MM.1S (cell line): Measurements from ENCODE around the gene LYPD1.

Experiments used
- EZH2 ChIP-seq: fragments of 300-600 bp; sonication (generic); optimal IDR thresholded peaks from 2 replicates; pipeline ENCODE3; 2017; ENCODE audit warnings: low read depth, mild to moderate bottlenecking, antibody characterized with exemption, low read length, mixed read lengths
- TF ChIP-seq, protein P1 (sequence below): fragments of 300-600 bp; sonication (generic); IDR thresholded peaks from 2 replicates; pipeline ENCODE4 v1.5.1; 2016; ENCODE audit warnings: antibody characterized with exemption, low read length, mixed read lengths

DNA sequence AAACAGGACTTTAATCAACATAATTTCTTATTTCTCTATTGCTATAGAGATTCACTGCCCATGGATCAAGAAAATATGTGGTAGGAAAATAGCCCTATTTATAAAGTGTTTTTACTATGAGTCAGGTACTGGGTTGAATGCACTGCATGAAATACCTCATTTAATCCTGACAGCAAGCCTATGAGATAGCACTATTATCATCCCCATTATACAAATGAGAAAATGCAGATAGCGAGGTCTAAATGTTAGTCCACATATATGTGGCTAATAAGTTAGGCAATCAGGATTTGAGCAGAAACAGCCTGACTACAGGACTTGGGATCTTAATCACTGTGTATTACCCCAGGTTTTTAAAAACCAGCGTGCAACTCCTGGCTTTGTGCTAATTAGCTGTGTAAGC lies 8.5 kb upstream of the LYPD1 start:
- no peak for TF ChIP-seq EZH2
- TF ChIP-seq, protein P1, sequence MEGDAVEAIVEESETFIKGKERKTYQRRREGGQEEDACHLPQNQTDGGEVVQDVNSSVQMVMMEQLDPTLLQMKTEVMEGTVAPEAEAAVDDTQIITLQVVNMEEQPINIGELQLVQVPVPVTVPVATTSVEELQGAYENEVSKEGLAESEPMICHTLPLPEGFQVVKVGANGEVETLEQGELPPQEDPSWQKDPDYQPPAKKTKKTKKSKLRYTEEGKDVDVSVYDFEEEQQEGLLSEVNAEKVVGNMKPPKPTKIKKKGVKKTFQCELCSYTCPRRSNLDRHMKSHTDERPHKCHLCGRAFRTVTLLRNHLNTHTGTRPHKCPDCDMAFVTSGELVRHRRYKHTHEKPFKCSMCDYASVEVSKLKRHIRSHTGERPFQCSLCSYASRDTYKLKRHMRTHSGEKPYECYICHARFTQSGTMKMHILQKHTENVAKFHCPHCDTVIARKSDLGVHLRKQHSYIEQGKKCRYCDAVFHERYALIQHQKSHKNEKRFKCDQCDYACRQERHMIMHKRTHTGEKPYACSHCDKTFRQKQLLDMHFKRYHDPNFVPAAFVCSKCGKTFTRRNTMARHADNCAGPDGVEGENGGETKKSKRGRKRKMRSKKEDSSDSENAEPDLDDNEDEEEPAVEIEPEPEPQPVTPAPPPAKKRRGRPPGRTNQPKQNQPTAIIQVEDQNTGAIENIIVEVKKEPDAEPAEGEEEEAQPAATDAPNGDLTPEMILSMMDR, result no peak
